EL (cell line): Measurements from ENCODE around the gene ALS2CL.
A peak's percentile ranks its signal among the peaks of the same experiment; 100 is the strongest.
"Not testable (repeated sequence)": the region's sequence is repeated elsewhere in the genome, so short reads cannot be mapped to it uniquely, and the experiment has no call there.

Experiments used
- DNase-seq: peaks from one replicate; pipeline ENCODE4 v3.0.0-alpha.2; 2016

The ALS2CL gene

GRCh38 chr3:46714728-46715506 lies 21.4 kb upstream of the ALS2CL start:
- no peak for DNase-seq

- no peak for DNase-seq
Measured at GRCh38 chr3:46713898-46714552, 20.5 kb upstream of the ALS2CL start.

DNA sequence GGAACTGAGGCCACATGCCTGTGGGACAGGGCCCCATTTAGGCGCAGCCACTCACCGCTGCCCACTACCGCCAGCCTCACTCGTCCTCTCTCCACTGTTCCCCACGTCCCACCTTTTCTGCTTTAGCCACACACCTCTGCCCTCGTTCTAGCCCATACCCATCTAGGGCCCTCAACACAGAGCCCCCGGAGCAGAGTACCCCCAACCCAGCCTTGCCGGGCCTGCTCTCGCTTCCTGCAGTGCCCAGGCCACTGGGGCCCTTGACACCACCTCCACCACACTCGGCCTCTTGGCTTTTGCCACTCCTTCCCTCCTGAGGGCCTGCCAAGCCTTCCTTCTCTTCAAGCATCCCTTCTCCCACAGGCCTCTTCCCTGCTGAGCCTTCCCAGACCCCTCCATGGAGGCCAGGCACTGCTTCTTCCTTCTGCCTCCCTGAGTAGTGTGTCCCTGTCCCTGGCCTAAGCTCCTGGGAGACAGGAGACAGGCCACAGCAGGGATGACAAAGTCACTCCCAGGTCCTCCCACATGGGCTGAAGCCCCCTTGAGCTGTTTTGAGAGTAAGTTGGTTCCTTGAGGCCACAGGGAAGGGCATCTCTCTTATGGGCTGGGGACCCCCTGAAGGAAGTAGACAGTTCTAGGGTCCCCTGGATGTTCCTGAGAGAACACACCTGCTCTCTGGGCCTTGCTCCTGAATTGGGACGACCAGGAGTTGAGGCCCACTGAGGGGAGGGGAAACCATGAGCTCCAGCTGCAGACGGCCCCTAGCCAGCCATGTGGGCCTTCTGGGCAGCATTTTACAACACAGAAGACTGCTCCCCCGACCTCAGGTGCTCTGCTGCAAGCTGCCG lies 19.8 kb upstream of the ALS2CL start:
- DNase-seq: no peak

DNA sequence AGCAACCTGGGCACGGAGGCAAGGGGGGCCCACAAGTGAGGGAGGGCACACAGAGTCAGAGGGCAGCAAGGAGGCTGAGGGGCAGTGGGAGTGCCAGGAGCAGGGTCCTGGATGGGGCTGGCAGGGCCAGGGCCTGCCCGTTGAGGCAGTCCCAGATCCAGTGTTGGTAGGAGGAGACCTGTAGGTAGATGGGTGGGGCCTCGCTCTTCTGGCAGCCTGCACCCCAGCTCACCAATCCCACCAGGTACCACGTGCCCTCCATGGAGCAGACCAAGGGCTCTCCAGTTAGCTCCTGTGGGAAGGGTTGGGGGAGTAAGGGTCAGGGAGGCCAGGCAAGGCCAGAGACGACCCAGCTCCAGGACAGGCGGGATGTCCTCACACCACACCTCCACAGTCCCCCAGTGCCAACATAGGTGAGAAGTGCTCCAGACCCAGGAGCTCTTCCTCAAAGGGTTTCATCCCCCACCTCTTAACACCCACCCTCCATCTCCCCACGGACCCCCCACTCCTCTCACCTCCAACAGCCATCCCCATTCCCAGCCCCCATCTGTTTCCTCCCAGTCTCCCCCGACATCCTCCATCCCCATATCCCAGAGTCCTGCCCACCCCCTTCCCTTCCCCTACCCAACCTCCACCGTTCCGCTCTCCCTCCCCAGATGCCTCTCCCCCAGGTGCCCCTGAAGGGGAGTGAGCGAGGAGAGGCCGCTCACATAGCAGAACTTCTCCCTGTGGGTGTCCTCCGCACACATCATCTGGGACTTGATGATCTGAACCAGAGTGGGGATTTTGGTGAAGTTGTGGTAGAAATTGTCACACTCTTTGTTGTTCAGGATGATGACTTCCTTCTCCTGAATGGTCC lies 18.9 kb upstream of the ALS2CL start:
- no peak for DNase-seq

DNA sequence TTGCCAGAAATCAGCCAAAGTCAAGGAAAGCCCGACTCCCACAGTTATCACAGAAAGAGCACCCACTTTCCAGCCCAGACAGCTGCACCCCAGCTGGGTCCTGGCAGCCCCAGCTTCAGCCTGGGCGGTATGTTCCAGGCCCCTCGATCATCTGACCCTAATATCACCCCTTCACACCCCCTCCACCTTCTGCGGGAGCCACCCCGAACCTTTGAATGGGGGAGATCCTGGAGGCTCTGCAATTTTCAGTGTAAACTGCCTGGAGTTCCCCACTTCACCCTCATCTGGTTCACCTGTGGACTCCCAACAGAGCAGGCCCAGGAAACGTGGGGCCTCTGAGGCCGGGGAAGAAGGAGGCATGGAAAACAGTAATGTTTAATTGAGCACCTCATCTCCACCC lies 18.3 kb upstream of the ALS2CL start:
- no peak for DNase-seq

DNA sequence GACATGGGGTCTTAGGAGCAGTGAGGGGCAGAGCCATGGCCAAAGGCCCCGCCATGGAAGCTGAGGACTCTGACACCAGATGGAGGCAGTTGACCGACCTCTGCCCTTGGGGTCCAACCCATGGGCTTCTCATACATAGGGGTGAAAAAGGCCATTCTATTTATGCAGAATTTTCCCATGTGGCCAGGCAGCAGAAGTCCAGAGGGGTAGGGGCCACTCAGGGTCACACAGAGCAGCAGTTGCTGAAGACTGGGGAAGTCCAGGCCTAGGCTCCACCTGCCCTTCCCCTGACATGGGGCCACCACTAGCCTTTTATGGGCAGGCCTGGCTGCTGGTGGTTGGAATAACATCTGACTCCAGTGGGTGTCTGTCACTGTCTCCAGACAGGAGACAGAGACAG lies 17.8 kb upstream of the ALS2CL start:
- no peak for DNase-seq

DNA sequence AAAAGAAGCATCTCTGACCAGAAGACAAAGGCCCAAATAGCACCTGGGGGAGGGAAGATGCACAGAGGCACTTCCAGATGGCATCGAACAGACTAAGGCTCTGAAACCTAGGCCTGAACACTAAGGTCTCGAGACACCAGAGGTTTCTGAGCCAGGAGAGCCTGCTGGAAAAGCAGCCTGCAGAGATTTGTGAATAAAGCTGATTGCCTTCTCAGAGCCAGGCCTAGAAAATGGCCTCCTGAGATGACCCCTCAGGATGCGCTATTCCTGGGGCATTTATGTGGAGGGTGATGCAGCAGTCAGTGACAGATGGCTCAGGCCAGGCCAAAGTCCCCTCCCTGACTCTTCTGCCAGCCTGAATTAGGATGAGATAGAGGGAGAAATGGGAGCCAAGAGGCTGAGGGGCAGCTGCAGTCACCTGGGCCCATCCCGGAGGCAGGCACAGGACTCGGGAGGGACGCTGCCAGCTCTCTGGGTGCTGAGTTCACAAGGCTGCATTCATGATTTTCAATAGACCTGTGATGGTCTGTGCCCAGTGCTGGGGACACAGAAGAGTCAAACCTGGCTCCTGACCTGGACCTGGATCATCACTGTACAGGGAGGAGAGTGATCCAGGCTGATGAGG lies 17.3 kb upstream of the ALS2CL start:
- no peak for DNase-seq

- DNase-seq: no peak
Measured at GRCh38 chr3:46710229-46710628, 16.8 kb upstream of the ALS2CL start.

GRCh38 chr3:46709721-46710120 lies 16.2 kb upstream of the ALS2CL start:
- no peak for DNase-seq

DNA sequence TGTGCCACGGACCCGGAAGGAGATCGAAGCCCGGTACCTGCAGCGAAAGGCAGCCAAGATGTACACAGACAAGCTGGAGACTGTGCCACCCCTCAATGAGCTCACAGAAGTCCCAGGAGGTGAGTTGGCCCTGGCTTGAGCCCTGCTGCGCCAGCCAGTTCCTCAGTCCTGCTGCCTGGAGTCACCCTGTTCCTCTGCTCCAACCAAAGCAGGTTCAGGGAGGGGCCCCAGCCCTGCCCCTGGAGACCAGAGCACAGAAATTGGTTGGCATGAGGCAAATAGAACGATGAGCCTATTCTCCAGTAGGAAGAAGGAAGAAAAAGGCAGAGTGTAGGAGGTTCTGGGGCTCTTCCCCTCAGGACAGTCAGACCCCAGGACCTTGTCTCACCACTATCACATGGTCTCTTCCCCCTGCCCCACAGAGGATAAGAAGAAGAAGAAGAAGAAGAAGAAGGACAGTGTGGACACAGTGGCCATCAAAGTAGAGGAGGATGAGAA lies 15.7 kb upstream of the ALS2CL start:
- no peak for DNase-seq

DNA sequence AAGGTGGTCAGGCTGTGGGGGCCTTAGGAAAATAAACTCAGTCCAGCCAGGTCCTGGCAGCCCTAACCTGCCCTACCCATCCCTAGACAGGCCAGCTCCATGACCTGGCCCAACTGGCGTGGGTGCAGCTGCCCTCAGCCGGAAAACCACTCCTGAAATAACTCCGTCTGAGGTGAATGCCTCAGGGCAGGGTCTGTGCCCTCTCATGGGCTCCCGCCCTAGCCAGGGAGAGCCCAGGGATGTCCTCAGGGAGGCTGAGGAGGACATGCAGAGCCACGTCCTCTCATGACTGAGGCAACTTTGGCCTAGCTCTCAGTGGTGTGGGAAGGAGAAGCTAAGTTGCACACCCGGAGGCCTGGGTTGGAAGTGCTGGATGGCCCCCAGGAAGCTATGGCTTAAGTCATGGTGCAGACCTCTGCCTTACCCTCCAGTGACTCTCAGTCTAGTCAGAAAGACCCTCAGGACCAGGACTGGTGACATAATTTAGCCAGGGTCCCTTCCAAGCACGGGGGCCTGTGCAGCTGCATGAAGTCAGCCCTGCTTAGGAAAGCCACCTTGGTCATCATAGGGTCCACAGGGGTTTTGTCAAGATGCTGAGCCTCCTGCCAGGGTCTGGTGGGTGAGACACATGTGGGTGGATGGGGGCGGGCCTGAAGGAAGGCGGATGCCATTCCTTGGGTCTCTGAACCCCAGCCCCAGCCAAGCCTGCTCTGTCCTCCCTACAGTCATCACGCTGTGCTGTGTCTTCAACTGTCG lies 15.1 kb upstream of the ALS2CL start:
- no peak for DNase-seq

DNA sequence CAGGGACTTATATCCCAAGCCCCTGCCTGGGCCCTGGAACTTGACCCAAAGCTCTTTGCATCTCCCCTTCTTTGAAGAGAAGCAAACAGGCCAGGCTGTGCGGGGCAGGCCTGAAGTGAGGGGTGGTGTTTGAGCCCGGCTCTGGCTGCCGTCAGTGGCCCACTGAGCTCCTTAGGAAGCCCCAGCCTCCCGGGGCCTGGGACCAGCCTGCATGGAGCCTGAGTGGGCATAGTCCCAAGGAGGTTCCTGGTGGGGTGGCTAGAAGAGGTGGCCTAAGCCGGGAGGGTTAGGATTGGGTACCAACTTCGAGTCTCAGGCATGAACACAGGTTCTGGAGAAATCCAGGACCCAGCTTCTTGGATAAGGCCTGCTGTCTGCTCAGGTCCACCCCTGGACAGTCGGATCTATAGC lies 14.1 kb upstream of the ALS2CL start:
- no peak for DNase-seq

DNA sequence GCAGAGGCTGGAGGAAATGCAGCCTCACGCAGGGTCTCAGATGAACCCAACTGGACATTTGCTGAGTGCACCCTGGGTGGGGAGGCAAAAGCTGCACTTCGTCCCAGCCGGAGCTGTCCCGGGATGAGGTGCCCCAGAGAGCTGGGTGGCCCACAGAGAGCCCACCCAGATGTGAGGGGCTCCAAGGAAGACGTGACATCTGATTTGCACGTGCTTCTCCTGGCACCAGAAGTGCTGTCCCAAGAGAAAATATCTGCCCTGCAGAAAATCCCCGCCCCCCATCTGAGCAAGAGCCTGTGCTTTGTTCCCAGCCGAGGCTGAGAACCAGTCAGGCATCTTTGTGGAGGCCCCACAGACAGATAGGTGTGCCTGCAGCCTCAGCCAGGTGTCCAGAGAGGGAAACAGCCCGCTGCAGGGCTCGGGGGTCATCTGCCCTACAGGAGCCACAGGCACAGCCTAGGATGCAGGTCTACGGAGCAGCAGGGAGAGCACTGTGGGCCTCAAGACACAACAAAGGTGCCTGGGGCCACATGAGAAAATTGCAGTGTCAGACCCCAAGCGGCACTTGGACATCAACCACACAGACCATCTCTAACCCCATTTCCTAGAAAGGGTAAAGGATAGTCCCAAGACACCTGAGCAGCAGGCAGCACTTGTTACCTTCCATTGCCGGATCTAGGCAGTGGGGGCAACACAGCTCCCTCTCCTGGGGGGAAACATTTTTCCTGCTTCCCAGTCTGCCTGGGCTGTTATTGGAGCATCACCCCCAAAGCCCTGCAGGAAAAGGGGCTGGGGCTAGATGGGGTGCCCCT lies 13.5 kb upstream of the ALS2CL start:
- no peak for DNase-seq

DNA sequence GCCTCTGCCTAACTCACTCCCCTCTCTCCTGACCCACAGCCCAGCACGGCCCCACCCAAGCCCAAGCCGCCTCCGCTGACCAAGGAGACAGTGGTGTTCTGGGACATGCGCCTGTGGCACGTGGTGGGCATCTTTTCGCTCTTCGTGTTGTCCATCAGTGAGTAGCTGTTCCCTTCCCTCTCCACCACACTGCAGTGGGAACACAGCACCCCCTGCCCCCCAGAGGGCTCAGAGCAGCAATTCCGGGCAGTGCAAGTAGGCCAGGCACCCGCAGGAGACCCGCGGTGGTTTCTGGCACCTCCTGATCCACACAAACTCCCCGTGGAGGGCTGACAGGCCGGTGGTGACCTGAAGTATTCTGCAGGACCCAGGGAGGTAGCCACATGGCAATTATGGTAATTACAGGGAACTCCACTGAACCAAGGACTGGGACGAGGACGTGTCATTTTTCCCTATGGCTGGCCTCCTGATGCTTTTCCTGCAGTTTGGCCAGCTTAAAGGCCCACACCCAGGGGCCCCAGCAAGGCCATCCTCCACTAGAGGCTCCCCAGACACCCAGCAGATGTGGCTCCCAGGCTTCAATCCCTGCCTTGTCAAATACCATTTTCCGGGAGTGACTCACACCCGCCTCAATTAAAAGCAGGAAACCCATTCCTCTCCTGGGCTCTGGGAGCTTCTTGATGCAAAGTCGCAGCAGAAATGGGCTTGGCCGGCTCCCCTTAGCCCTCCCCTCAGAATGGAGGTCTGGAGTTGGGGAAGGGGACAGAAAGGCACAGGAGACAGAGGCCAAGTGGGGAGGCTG lies 12.5 kb upstream of the ALS2CL start:
- peak; percentile 89 for DNase-seq

- peak; percentile 69 for DNase-seq
Measured at GRCh38 chr3:46705022-46705530, 11.6 kb upstream of the ALS2CL start.

GRCh38 chr3:46704346-46704745 lies 10.9 kb upstream of the ALS2CL start:
- DNase-seq: not testable (repeated sequence)

- no peak for DNase-seq
Measured at GRCh38 chr3:46703013-46703520, 9.6 kb upstream of the ALS2CL start.

- no peak for DNase-seq
Measured at GRCh38 chr3:46702246-46703012, 8.9 kb upstream of the ALS2CL start.
